Activated B cell treated with CpG ODN at 0.5 μM for 24 hours (primary cell): ENCODE data around the gene XYLT1. TPM values are rescaled to one million over a fixed set of nuclear protein-coding genes. Genes with fewer than 3 reads are reported as not detected.
A peak's percentile ranks its signal among the peaks of the same experiment; 100 is the strongest.

ENCODE experiments used
- ATAC-seq: fragments of 200-7000 bp; cut with Tn5 transposase; one replicate; pipeline ENCODE4 v1.10.0; 2021; ENCODE audit warnings: low read depth, mild to moderate bottlenecking, moderate library complexity
- CTCF ChIA-PET: fragments of 350-600 bp; sonication (Branson Sonifier 250); formaldehyde crosslinking; loops from one replicate; lab custom pipeline; 2021; ENCODE audit warnings: antibody characterized with exemption; lab: Charles Lee
- POLR2A ChIA-PET: fragments of 350-600 bp; sonication (Branson Sonifier 250); formaldehyde crosslinking; loops from one replicate; lab custom pipeline; 2021; ENCODE audit warnings: antibody characterized with exemption; lab: Charles Lee
- DNase-seq: peaks from one replicate; pipeline ENCODE4 v3.0.0; 2022
- H3K27ac Mint-ChIP-seq: one replicate; pipeline ENCODE4 v1.8.0; 2020; ENCODE audit warnings: mixed read lengths
- H3K27me3 Mint-ChIP-seq: one replicate; pipeline ENCODE4 v1.8.0; 2021; ENCODE audit warnings: mixed read lengths
- H3K36me3 Mint-ChIP-seq: one replicate; pipeline ENCODE4 v1.8.0; 2021; ENCODE audit warnings: low read depth, mixed read lengths
- H3K4me1 Mint-ChIP-seq: one replicate; pipeline ENCODE4 v1.8.0; 2021; ENCODE audit warnings: mixed read lengths
- H3K4me3 Mint-ChIP-seq: one replicate; pipeline ENCODE4 v1.8.0; 2020; ENCODE audit warnings: mild to moderate bottlenecking, mixed read lengths
- H3K9me3 Mint-ChIP-seq: one replicate; pipeline ENCODE4 v1.8.0; 2020; ENCODE audit warnings: mixed read lengths
- CTCF ChIP-seq: fragments of 200-600 bp; IDR thresholded peaks from one replicate; pipeline ENCODE4 v1.8.0; 2022; ENCODE audit warnings: antibody characterized with exemption, mild to moderate bottlenecking
- intact Hi-C: fragments of 100-400 bp; cut with micrococcal nuclease; formaldehyde crosslinking; loops from one replicate; pipeline ENCODE4 v1.15.1; 2024
- total RNA-seq: library from RNA; stranded (reverse); gene quantifications from 2 replicates; pipeline ENCODE4 v1.2.3, GENCODE V29; 2022

Gene XYLT1
- total RNA-seq, 1 donor from 2014 or later, result 17.0 TPM

GRCh38 chr16:17435318-17435717 is 35.4 kb downstream of the XYLT1 start:
- intact Hi-C loops, result loop anchor here (2.0 kb wide), 1 partner anchor 13 kb away; no protein-coding TSS in a partner anchor
- POLR2A ChIA-PET, result interaction anchor here (1.0 kb wide), 1 partner anchor 17 kb away, joined by 3 read pairs; no protein-coding TSS in a partner anchor
- CTCF ChIA-PET, result no interaction called here
- Mint-ChIP-seq H3K4me1 (peaks cover 70% of the 10 kb centered on the region), H3K9me3 (no peaks in the 10 kb centered on the region), H3K36me3 (no peaks in the 10 kb centered on the region), H3K27ac (no peak overlapping the region), H3K27me3 (no peaks in the 10 kb centered on the region), H3K4me3 (no peak overlapping the region)
- TF ChIP-seq CTCF, result no peak
- DNase-seq, result no peak
- ATAC-seq, result no peak

- no peak for TF ChIP-seq CTCF
- intact Hi-C loops, result loop anchor here (2.0 kb wide), 1 partner anchor 15 kb away; no protein-coding TSS in a partner anchor
- ChIA-PET POLR2A (no interaction called here), CTCF (no interaction called here)
- ATAC-seq (no peak), DNase-seq (no peak)
- H3K4me1 Mint-ChIP-seq, result peaks cover 55% of the 10 kb centered on the region
- H3K27me3 Mint-ChIP-seq, result no peaks in the 10 kb centered on the region
- no peak overlapping the region for H3K4me3 Mint-ChIP-seq
- no peaks in the 10 kb centered on the region for H3K9me3 Mint-ChIP-seq
- H3K36me3 Mint-ChIP-seq, result peaks cover 2% of the 10 kb centered on the region
- no peak overlapping the region for H3K27ac Mint-ChIP-seq
These were observed 36.9 kb downstream of the XYLT1 start for GRCh38 chr16:17433577-17434451.

- no peaks in the 10 kb centered on the region for H3K27me3 Mint-ChIP-seq
- peak overlapping the region; percentile 17 for H3K4me3 Mint-ChIP-seq
- intact Hi-C loops, result no loop called here
- peaks cover 47% of the 10 kb centered on the region for H3K4me1 Mint-ChIP-seq
- H3K9me3 Mint-ChIP-seq, result no peaks in the 10 kb centered on the region
- no peak for TF ChIP-seq CTCF
- peak overlapping the region; percentile 3 for H3K27ac Mint-ChIP-seq
- ChIA-PET CTCF (no interaction called here), POLR2A (no interaction called here)
- peaks cover 5% of the 10 kb centered on the region for H3K36me3 Mint-ChIP-seq
- no peak for ATAC-seq
- no peak for DNase-seq
These were observed 37.7 kb downstream of the XYLT1 start for GRCh38 chr16:17432901-17433576.

- Mint-ChIP-seq H3K27ac (no peak overlapping the region), H3K4me3 (no peak overlapping the region), H3K9me3 (no peaks in the 10 kb centered on the region), H3K27me3 (no peaks in the 10 kb centered on the region), H3K4me1 (peaks cover 45% of the 10 kb centered on the region), H3K36me3 (peaks cover 7% of the 10 kb centered on the region)
- ATAC-seq (no peak), DNase-seq (no peak)
- no peak for TF ChIP-seq CTCF
- ChIA-PET POLR2A (no interaction called here), CTCF (no interaction called here)
- intact Hi-C loops, result no loop called here
These were observed 38.7 kb downstream of the XYLT1 start for GRCh38 chr16:17431968-17432625.
